SU-DHL-6 (cell line): Measurements from ENCODE around the gene ATAD3C.
"Not testable (repeated sequence)": the region's sequence is repeated elsewhere in the genome, so short reads cannot be mapped to it uniquely, and the experiment has no call there.

Experiments
- H2AFZ ChIP-seq: fragments of 200-600 bp; sonication (generic); 2 replicates; pipeline ENCODE4 v1.6.1; 2014; ENCODE audit warnings: low read depth, mild to moderate bottlenecking, moderate library complexity, mixed read lengths, antibody characterized with exemption, low read length; ENCODE audit not compliant: severe bottlenecking
- H3F3A ChIP-seq: fragments of 200-600 bp; shearing (Covaris generic); 2 replicates; pipeline ENCODE4 v1.6.0; 2016; ENCODE audit warnings: antibody characterized with exemption, mild to moderate bottlenecking; ENCODE audit not compliant: insufficient read depth
- H3K27ac ChIP-seq: fragments of 200-600 bp; sonication (generic); 2 replicates; pipeline ENCODE4 v1.5.1; 2016; ENCODE audit warnings: low read depth, mild to moderate bottlenecking, low read length, moderate library complexity, mixed read lengths
- H3K27me3 ChIP-seq: fragments of 200-600 bp; sonication (generic), shearing (Covaris generic); 2 replicates; pipeline ENCODE4 v1.6.0; 2014; ENCODE audit warnings: mild to moderate bottlenecking, low read length
- H3K36me3 ChIP-seq: fragments of 200-600 bp; sonication (generic); 2 replicates; pipeline ENCODE4 v1.6.1; 2014; ENCODE audit warnings: mild to moderate bottlenecking, low read length, mixed read lengths
- H3K4me2 ChIP-seq: fragments of 300-600, 200-600 bp; shearing (Covaris generic), sonication (generic); 2 replicates; pipeline ENCODE4 v1.6.0; 2014; ENCODE audit warnings: low read length, low read depth, mild to moderate bottlenecking; ENCODE audit not compliant: poor library complexity, severe bottlenecking
- H3K4me3 ChIP-seq: fragments of 200-600 bp; sonication (generic); 2 replicates; pipeline ENCODE4 v1.5.1; 2014; ENCODE audit warnings: antibody characterized with exemption, low read length, mild to moderate bottlenecking, mixed read lengths; ENCODE audit not compliant: insufficient read depth, poor library complexity, severe bottlenecking
- H3K79me2 ChIP-seq: fragments of 200-600 bp; sonication (generic); 2 replicates; pipeline ENCODE4 v1.6.1; 2014; ENCODE audit warnings: mild to moderate bottlenecking, low read length, moderate library complexity; ENCODE audit not compliant: insufficient read depth
- H3K9ac ChIP-seq: fragments of 200-600 bp; sonication (generic); 2 replicates; pipeline ENCODE4 v1.7.0; 2014; ENCODE audit warnings: mild to moderate bottlenecking, low read length
- H3K9me2 ChIP-seq: fragments of 200-600 bp; sonication (generic); replicated peaks from 2 replicates; pipeline ENCODE4 v1.6.1; 2014; ENCODE audit warnings: low read length; ENCODE audit not compliant: insufficient read depth
- H3K9me3 ChIP-seq: fragments of 200-600 bp; sonication (generic); 2 replicates; pipeline ENCODE4 v1.6.1; 2014; ENCODE audit warnings: low read length, mixed read lengths; ENCODE audit not compliant: insufficient read depth
- H4K20me1 ChIP-seq: fragments of 200-600 bp; sonication (generic); 2 replicates; pipeline ENCODE4 v1.6.1; 2014; ENCODE audit warnings: low read depth, mild to moderate bottlenecking, antibody characterized with exemption, low read length, moderate library complexity, mixed read lengths
- CTCF ChIP-seq: fragments of 200-600 bp; sonication (generic); IDR thresholded peaks from one replicate; pipeline ENCODE4 v1.5.1; 2017; ENCODE audit warnings: antibody characterized with exemption, mild to moderate bottlenecking, low read length, moderate library complexity; ENCODE audit not compliant: insufficient read depth, poor library complexity, severe bottlenecking
- EZH2phosphoT487 ChIP-seq: fragments of 200-600 bp; sonication (generic), shearing (Covaris generic); conservative IDR thresholded peaks from 2 replicates; pipeline ENCODE4 v1.6.1; 2018; ENCODE audit warnings: mild to moderate bottlenecking, antibody characterized with exemption, low read length, moderate library complexity, mixed read lengths

Gene ATAD3C

GRCh38 chr1:1495461-1495975 lies 46.0 kb downstream of the ATAD3C start:
- H3K9ac ChIP-seq, H3K79me2 ChIP-seq, H3K9me3 ChIP-seq, H3K4me3 ChIP-seq, H2AFZ ChIP-seq, H3K27me3 ChIP-seq, H3K36me3 ChIP-seq, H3K4me2 ChIP-seq, H4K20me1 ChIP-seq, H3K9me2 ChIP-seq, H3F3A ChIP-seq, H3K27ac ChIP-seq: not testable (repeated sequence)

- Histone ChIP-seq H3K27ac (0 out of 2 replicates have a peak overlapping the region, but pooled peaks have one; percentile 26), H3K4me2 (peak overlapping the region; percentile 37), H2AFZ (peak overlapping the region; percentile 61), H3F3A (peaks cover 15% of the 10 kb centered on the region; the same call in 1 of the 2 replicates), H3K9ac (0 out of 2 replicates have a peak overlapping the region, but pooled peaks have one; percentile 0)
- not testable (repeated sequence) for H3K79me2 ChIP-seq, H3K9me2 ChIP-seq, H4K20me1 ChIP-seq, H3K9me3 ChIP-seq, H3K36me3 ChIP-seq, H3K27me3 ChIP-seq, H3K4me3 ChIP-seq
- peak; percentile 38 for TF ChIP-seq CTCF
These were observed 55.4 kb downstream of the ATAD3C start for GRCh38 chr1:1504777-1505365.

- not testable (repeated sequence) for H3K9me2 ChIP-seq, H4K20me1 ChIP-seq, H3K9me3 ChIP-seq, H3K79me2 ChIP-seq, H3K36me3 ChIP-seq, H3K27me3 ChIP-seq, H3K4me3 ChIP-seq
- Histone ChIP-seq H2AFZ (peak overlapping the region; percentile 61), H3F3A (peaks cover 16% of the 10 kb centered on the region; the same call in 1 of the 2 replicates), H3K9ac (0 out of 2 replicates have a peak overlapping the region, but pooled peaks have one; percentile 0), H3K4me2 (peak overlapping the region; percentile 37), H3K27ac (0 out of 2 replicates have a peak overlapping the region, but pooled peaks have one; percentile 26)
These were observed 55.9 kb downstream of the ATAD3C start for GRCh38 chr1:1505366-1505798.

GRCh38 chr1:1505801-1506200 lies 56.3 kb downstream of the ATAD3C start:
- peaks cover 20% of the 10 kb centered on the region; the same call in 1 of the 2 replicates for H3F3A ChIP-seq
- not testable (repeated sequence) for H4K20me1 ChIP-seq, H3K36me3 ChIP-seq, H3K27me3 ChIP-seq, H3K4me3 ChIP-seq, H3K27ac ChIP-seq, H3K9me3 ChIP-seq, H3K9me2 ChIP-seq, H3K4me2 ChIP-seq, H3K9ac ChIP-seq, H3K79me2 ChIP-seq
- H2AFZ ChIP-seq, result peak overlapping the region; percentile 61

- no peak overlapping the region for H3K4me3 ChIP-seq
- no peaks in the 10 kb centered on the region for H3K9me2 ChIP-seq
- H3K27ac ChIP-seq, result no peak overlapping the region
- no peaks in the 10 kb centered on the region for H3K36me3 ChIP-seq
- no peaks in the 10 kb centered on the region for H3K9me3 ChIP-seq
- H2AFZ ChIP-seq, result no peak overlapping the region
- H4K20me1 ChIP-seq, result no peaks in the 10 kb centered on the region
- H3F3A ChIP-seq, result peaks cover 21% of the 10 kb centered on the region; the same call in 1 of the 2 replicates
- no peaks in the 10 kb centered on the region for H3K27me3 ChIP-seq
- H3K9ac ChIP-seq, result no peak overlapping the region
- no peaks in the 10 kb centered on the region for H3K79me2 ChIP-seq
- H3K4me2 ChIP-seq, result no peak overlapping the region
- TF ChIP-seq EZH2phosphoT487 (no peak), CTCF (no peak)
These were observed 57.8 kb downstream of the ATAD3C start for GRCh38 chr1:1507305-1507704.

GRCh38 chr1:1508775-1509464 lies 59.4 kb downstream of the ATAD3C start:
- peaks cover 21% of the 10 kb centered on the region; the same call in 1 of the 2 replicates for H3F3A ChIP-seq
- H2AFZ ChIP-seq, H3K4me3 ChIP-seq, H3K27me3 ChIP-seq, H3K9me3 ChIP-seq, H3K4me2 ChIP-seq, H3K9ac ChIP-seq, H3K27ac ChIP-seq, H3K9me2 ChIP-seq, H4K20me1 ChIP-seq, H3K36me3 ChIP-seq: not testable (repeated sequence)
- H3K79me2 ChIP-seq, result peaks cover 11% of the 10 kb centered on the region
